K562 (cell line): ENCODE data around the gene PNMT. TPM values are rescaled to one million over a fixed set of nuclear protein-coding genes. Genes with fewer than 3 reads are reported as not detected.

ENCODE experiments used
- C11orf30 ChIP-seq: fragments of 450-650 bp; IDR thresholded peaks from 2 replicates; pipeline ENCODE4 v1.6.1; 2016; ENCODE audit warnings: low read depth, mild to moderate bottlenecking
- CTBP1 ChIP-seq: fragments of 450-650 bp; IDR thresholded peaks from 2 replicates; pipeline ENCODE4 v1.6.1; 2016; ENCODE audit warnings: borderline replicate concordance
- EP300 ChIP-seq: IDR thresholded peaks from 2 replicates; pipeline ENCODE4 v1.6.1; 2012; ENCODE audit warnings: low read length, improper control_type of control experiment
- FOXK2 ChIP-seq, 2 experiments: fragments of 450-650 bp; IDR thresholded peaks in 1 of 2; conservative IDR thresholded peaks in 1 of 2; 2 replicates each; pipeline ENCODE4 v1.6.1; 2016; ENCODE audit warnings: low read depth in 2 of 2, mild to moderate bottlenecking in 1 of 2
- GATAD2A ChIP-seq: fragments of 450-650 bp; IDR thresholded peaks from 2 replicates; pipeline ENCODE4 v1.6.1; 2017
- HEY1 ChIP-seq: fragments of 250-450 bp; sonication (Bioruptor Pico); IDR thresholded peaks from 2 replicates; pipeline ENCODE4 v1.5.0; 2020; ENCODE audit warnings: mild to moderate bottlenecking, moderate library complexity, borderline replicate concordance
- LCOR ChIP-seq: sonication (generic); formaldehyde crosslinking; IDR thresholded peaks from 2 replicates; pipeline ENCODE4 v1.8.0; 2022; ENCODE audit warnings: mild to moderate bottlenecking, missing genetic modification reagents
- MXI1 ChIP-seq: IDR thresholded peaks from 2 replicates; pipeline ENCODE4 v1.6.1; 2011; ENCODE audit warnings: low read depth, mild to moderate bottlenecking, improper control_type of control experiment, low read length
- NCOA4 ChIP-seq: fragments of 450-650 bp; IDR thresholded peaks from 2 replicates; pipeline ENCODE4 v1.6.1; 2018; ENCODE audit warnings: mild to moderate bottlenecking; ENCODE audit not compliant: partially characterized antibody
- NELFE ChIP-seq: IDR thresholded peaks from 2 replicates; pipeline ENCODE4 v1.6.1; 2011; ENCODE audit warnings: mild to moderate bottlenecking; ENCODE audit not compliant: insufficient read depth, insufficient read length
- RB1 ChIP-seq: fragments of 450-650 bp; IDR thresholded peaks from 2 replicates; pipeline ENCODE4 v1.6.1; 2017; ENCODE audit warnings: low read depth, mild to moderate bottlenecking
- SMARCC2 ChIP-seq: fragments of 450-650 bp; IDR thresholded peaks from 2 replicates; pipeline ENCODE4 v1.6.1; 2017; ENCODE audit warnings: antibody characterized with exemption, moderate library complexity, mild to moderate bottlenecking, low read depth
- TRIM25 ChIP-seq: fragments of 450-650 bp; IDR thresholded peaks from 2 replicates; pipeline ENCODE4 v1.7.0; 2016; ENCODE audit warnings: borderline replicate concordance
- ZNF41 ChIP-seq: fragments of 250-450 bp; sonication (Bioruptor Pico); conservative IDR thresholded peaks from 2 replicates; pipeline ENCODE4 v1.4.0; 2020; ENCODE audit warnings: mild to moderate bottlenecking
- ZNF695 ChIP-seq: fragments of 450-650 bp; formaldehyde crosslinking; IDR thresholded peaks from 2 replicates; pipeline ENCODE4 v1.4.0; 2020; ENCODE audit warnings: mild to moderate bottlenecking, moderate library complexity
- polyA plus RNA-seq, 8 experiments: library from polyadenylated mRNA; depleted of rRNA in 4 of 8; stranded (reverse) in 5 of 8; unstranded in 3 of 8; fragments of >200 nt; fragmentation: Nextera tagmentation in 2 of 8; fragmentation: Illumina TruSeq in 1 of 8; extraction: Ambion mirVana in 2 of 8; extraction: Trizol in 1 of 8; gene quantifications; 2 replicates each; pipeline versions ENCODE4 v1.2.1 to v1.2.3, GENCODE V29; 2011 to 2014; ENCODE audit warnings: inconsistent platforms in 1 of 8, missing spikeins in 1 of 8
- total RNA-seq, 7 experiments: library from RNA; depleted of rRNA in 6 of 7; stranded (reverse); fragments of >200 nt in 6 of 7; fragmentation: Illumina TruSeq in 2 of 7; extraction: Trizol in 2 of 7; gene quantifications; 2 replicates each; pipeline versions ENCODE4 v1.2.1 to v1.2.3, GENCODE V29; 2011 to 2021; ENCODE audit warnings: low replicate concordance in 1 of 7
- TF ChIP-seq, protein P1 (sequence below), 2 experiments: fragments of 450-650 bp; formaldehyde crosslinking in 1 of 2; IDR thresholded peaks; 2 replicates each; pipeline versions ENCODE4 v1.4.0 to v1.6.1; 2014 to 2020; ENCODE audit warnings: mild to moderate bottlenecking in 2 of 2, borderline replicate concordance in 1 of 2, low read depth in 1 of 2
- TF ChIP-seq, protein P2 (sequence below), 2 experiments: IDR thresholded peaks; 2 replicates each; pipeline ENCODE4 v1.6.1; 2011; ENCODE audit warnings: borderline replicate concordance in 1 of 2, control low read depth in 1 of 2, low read depth in 1 of 2, low read length in 1 of 2, mild to moderate bottlenecking in 1 of 2, mixed read lengths in 1 of 2, moderate library complexity in 1 of 2; ENCODE audit not compliant: insufficient read depth in 1 of 2, insufficient read length in 1 of 2, poor library complexity in 1 of 2, severe bottlenecking in 1 of 2; ENCODE audit errors: extremely low read depth in 1 of 2

PNMT gene
- total and polyA plus RNA-seq, 9 of the 15 experiments (the other 6 are each of a cell fraction or from before 2014, with no cell fraction given), result 0.55 to 18.1 (median 5.8) TPM

- TF ChIP-seq, protein P1, sequence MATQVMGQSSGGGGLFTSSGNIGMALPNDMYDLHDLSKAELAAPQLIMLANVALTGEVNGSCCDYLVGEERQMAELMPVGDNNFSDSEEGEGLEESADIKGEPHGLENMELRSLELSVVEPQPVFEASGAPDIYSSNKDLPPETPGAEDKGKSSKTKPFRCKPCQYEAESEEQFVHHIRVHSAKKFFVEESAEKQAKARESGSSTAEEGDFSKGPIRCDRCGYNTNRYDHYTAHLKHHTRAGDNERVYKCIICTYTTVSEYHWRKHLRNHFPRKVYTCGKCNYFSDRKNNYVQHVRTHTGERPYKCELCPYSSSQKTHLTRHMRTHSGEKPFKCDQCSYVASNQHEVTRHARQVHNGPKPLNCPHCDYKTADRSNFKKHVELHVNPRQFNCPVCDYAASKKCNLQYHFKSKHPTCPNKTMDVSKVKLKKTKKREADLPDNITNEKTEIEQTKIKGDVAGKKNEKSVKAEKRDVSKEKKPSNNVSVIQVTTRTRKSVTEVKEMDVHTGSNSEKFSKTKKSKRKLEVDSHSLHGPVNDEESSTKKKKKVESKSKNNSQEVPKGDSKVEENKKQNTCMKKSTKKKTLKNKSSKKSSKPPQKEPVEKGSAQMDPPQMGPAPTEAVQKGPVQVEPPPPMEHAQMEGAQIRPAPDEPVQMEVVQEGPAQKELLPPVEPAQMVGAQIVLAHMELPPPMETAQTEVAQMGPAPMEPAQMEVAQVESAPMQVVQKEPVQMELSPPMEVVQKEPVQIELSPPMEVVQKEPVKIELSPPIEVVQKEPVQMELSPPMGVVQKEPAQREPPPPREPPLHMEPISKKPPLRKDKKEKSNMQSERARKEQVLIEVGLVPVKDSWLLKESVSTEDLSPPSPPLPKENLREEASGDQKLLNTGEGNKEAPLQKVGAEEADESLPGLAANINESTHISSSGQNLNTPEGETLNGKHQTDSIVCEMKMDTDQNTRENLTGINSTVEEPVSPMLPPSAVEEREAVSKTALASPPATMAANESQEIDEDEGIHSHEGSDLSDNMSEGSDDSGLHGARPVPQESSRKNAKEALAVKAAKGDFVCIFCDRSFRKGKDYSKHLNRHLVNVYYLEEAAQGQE (IDR thresholded peaks at IDR 0.05; ENCODE audit: borderline replicate concordance), result peak; percentile 59; the same call in 1 of the 2 replicates
- TF ChIP-seq, protein P1 (CRISPR knock-in tag; IDR thresholded peaks at IDR 0.05; ENCODE audit: low read depth), result no peak
- TF ChIP-seq NELFE, result no peak
- no peak for TF ChIP-seq TRIM25
- TF ChIP-seq LCOR, result no peak
- TF ChIP-seq MXI1, result no peak
- no peak for TF ChIP-seq CTBP1
- TF ChIP-seq FOXK2 (conservative IDR thresholded peaks at IDR 0.05 in 1 of 2, IDR thresholded peaks at IDR 0.05 in 1 of 2; ENCODE audit: low read depth in 2 of 2), result no peak
- no peak for TF ChIP-seq GATAD2A
- TF ChIP-seq ZNF41, result no peak
- TF ChIP-seq ZNF695, result no peak
- TF ChIP-seq RB1, result no peak
- TF ChIP-seq C11orf30, result no peak
- peak; percentile 46; the same call in 1 of the 2 replicates for TF ChIP-seq SMARCC2
- no peak for TF ChIP-seq EP300
- TF ChIP-seq HEY1, result no peak
- TF ChIP-seq NCOA4, result no peak
- TF ChIP-seq, protein P2, sequence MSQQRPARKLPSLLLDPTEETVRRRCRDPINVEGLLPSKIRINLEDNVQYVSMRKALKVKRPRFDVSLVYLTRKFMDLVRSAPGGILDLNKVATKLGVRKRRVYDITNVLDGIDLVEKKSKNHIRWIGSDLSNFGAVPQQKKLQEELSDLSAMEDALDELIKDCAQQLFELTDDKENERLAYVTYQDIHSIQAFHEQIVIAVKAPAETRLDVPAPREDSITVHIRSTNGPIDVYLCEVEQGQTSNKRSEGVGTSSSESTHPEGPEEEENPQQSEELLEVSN (IDR thresholded peaks at IDR 0.05; ENCODE audit: borderline replicate concordance in 1 of 2, extremely low read depth in 1 of 2, insufficient read depth in 1 of 2, insufficient read length in 1 of 2, low read depth in 1 of 2, low read length in 1 of 2, poor library complexity in 1 of 2, severe bottlenecking in 1 of 2), result no peak
Observed at GRCh38 chr17:39653662-39654331, 14.5 kb upstream of the PNMT start (continued).
